Measurements from ENCODE around the gene WDR82. TPM values are rescaled to one million over a fixed set of nuclear protein-coding genes. Genes with fewer than 3 reads are reported as not detected.

WDR82 gene
- total and polyA plus RNA-seq, 9 of the 15 experiments (the other 6 are each of a cell fraction or from before 2014, with no cell fraction given) = 6.4 to 62.9 (median 37.1) TPM

- TF ChIP-seq TOE1 (IDR thresholded peaks at IDR 0.05; ENCODE audit: borderline replicate concordance) (peak; percentile 34; the same call in 1 of the 2 replicates), TOE1 (CRISPR knock-in tag; IDR thresholded peaks at IDR 0.05; ENCODE audit: borderline replicate concordance, low read depth) (no peak), U2AF1 (optimal IDR thresholded peaks at IDR 0.05; ENCODE audit: low read depth, low read length) (no peak), ETS2 (tag; IDR thresholded peaks at IDR 0.05; ENCODE audit: borderline replicate concordance, poor library complexity, severe bottlenecking) (no peak), HINFP (tag; conservative IDR thresholded peaks at IDR 0.05; ENCODE audit: low read depth) (peak; percentile 85), RHOXF2B (CRISPR knock-in tag; conservative IDR thresholded peaks at IDR 0.05) (no peak), PML (IDR thresholded peaks at IDR 0.05; ENCODE audit: low read length) (peak; percentile 62; the same call in 1 of the 2 replicates), SOX6 (IDR thresholded peaks at IDR 0.05) (no peak), ZNF766 (CRISPR knock-in tag; conservative IDR thresholded peaks at IDR 0.05) (0 out of 2 replicates have a peak, but pooled peaks have one; percentile 39), ZNF143 (CRISPR knock-in tag; IDR thresholded peaks at IDR 0.05) (peak; percentile 74), NBN (IDR thresholded peaks at IDR 0.05; ENCODE audit: low read depth) (0 out of 2 replicates have a peak, but pooled peaks have one; percentile 54), MTF1 (CRISPR knock-in tag; IDR thresholded peaks at IDR 0.05; ENCODE audit: borderline replicate concordance) (no peak), DPF2 (IDR thresholded peaks at IDR 0.05) (peak; percentile 45; the same call in 1 of the 2 replicates), ZEB2 (IDR thresholded peaks at IDR 0.05) (peak; percentile 64; the same call in 1 of the 2 replicates), HDAC1 (IDR thresholded peaks at IDR 0.05) (peak in 1 of 2 experiments; percentile 30; a peak in 1 of 4 replicates), BCL6 (CRISPR knock-in tag; IDR thresholded peaks at IDR 0.05) (no peak), YY1 (IDR thresholded peaks at IDR 0.05; ENCODE audit: borderline replicate concordance in 1 of 3, control insufficient read depth in 1 of 3, extremely low read depth in 1 of 3, insufficient read depth in 3 of 3, insufficient read length in 1 of 3, insufficient replicate concordance in 2 of 3, low read depth in 1 of 3, low read length in 2 of 3) (peak; percentile 79 to 95 (median 94)), SMARCA4 (IDR thresholded peaks at IDR 0.05) (peak; percentile 34; the same call in 1 of the 2 replicates), NFIC (IDR thresholded peaks at IDR 0.05) (peak; percentile 34; the same call in 1 of the 2 replicates), ZNF561 (CRISPR knock-in tag; conservative IDR thresholded peaks at IDR 0.05) (no peak), EWSR1 (IDR thresholded peaks at IDR 0.05; ENCODE audit: borderline replicate concordance, low read depth, partially characterized antibody) (no peak), RBM17 (IDR thresholded peaks at IDR 0.05; ENCODE audit: borderline replicate concordance, low read depth, low read length) (no peak), GABPB1 (CRISPR knock-in tag; IDR thresholded peaks at IDR 0.05) (peak; percentile 60; the same call in 1 of the 2 replicates), BRF1 (IDR thresholded peaks at IDR 0.05; ENCODE audit: borderline replicate concordance, extremely low read depth, insufficient read length) (no peak), RNF2 (IDR thresholded peaks at IDR 0.05) (0 out of 2 replicates have a peak, but pooled peaks have one; percentile 23), MYBL2 (IDR thresholded peaks at IDR 0.05; ENCODE audit: low read depth) (no peak), MYBL2 (CRISPR knock-in tag; IDR thresholded peaks at IDR 0.05; ENCODE audit: borderline replicate concordance) (no peak), DMBX1 (CRISPR knock-in tag; IDR thresholded peaks at IDR 0.05; ENCODE audit: borderline replicate concordance) (no peak), GATAD2A (IDR thresholded peaks at IDR 0.05) (0 out of 2 replicates have a peak, but pooled peaks have one; percentile 13), TGIF2 (CRISPR knock-in tag; IDR thresholded peaks at IDR 0.05) (0 out of 2 replicates have a peak, but pooled peaks have one; percentile 13)
Observed at GRCh38 chr3:52278510-52279069, at the start of gene WDR82 (continued).
